Peyer's patch (tissue), 4 donors: ENCODE measurements around the gene TM7SF2.

ENCODE experiments used
- CTCF ChIP-seq, 6 experiments: fragments of 450-650 bp in 4 of 6; fragments of 200-600 bp in 2 of 6; sonication (generic) in 1 of 6; IDR thresholded peaks; one replicate each; pipeline ENCODE4 v1.5.1; 2017 to 2019; ENCODE audit warnings: antibody characterized with exemption in 6 of 6, mild to moderate bottlenecking in 3 of 6, moderate library complexity in 1 of 6
- POLR2A ChIP-seq, 2 donors: fragments of 450-650 bp; IDR thresholded peaks; one replicate each; pipeline ENCODE4 v1.5.1; 2017; ENCODE audit warnings: antibody characterized with exemption in 2 of 2, mild to moderate bottlenecking in 2 of 2, moderate library complexity in 2 of 2

GRCh38 chr11:65129649-65130441 is 18.2 kb downstream of the TM7SF2 start:
- TF ChIP-seq CTCF (IDR thresholded peaks at IDR 0.05) (peak in 1 of 6 experiments; percentile 5), POLR2A (IDR thresholded peaks at IDR 0.05) (no peak)
